Measurements from ENCODE around the gene PDGFC. TPM values are rescaled to one million over a fixed set of nuclear protein-coding genes. Genes with fewer than 3 reads are reported as not detected.

PDGFC gene
- total RNA-seq, 1 experiment from 2014 or later: 4.5 TPM

DNA sequence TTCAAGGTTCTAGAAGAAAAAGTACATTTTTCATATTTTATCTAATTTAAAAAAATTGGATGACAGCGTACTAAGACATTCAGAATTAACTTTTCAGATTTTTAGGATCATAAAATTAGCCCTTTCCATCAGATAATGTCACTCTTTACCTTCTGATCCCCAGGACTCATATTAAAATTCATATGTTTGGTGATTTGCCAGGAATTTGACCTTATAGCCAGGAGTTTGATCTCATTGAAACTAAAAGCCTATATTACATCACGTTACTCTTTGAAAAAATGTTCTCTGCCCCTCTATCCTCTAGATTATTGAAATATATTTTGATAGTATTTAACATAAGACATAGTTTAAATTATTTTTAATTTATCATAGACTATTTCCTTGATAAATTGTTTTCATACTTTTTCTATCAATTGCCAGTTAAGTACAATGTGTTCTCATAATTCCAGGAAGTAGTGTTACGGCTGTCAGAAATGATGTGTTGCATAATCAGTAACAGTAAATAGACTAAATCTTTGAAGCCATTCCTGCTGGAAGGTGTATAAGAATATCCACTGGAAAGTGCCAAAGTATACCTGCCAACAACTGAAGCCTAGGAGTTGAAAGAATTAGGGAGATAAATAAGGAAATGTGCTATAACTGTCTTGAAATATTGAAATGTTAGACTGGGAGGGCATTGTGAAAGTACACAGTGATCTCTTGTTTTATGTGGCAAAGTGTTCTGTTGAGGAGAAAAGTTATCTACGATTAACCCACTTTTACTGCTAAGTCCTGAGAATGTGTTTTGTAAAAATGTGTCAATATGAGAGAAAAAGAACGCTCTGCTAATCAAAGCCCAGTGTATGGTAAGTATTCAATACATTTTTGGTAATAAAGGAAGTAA, 32.9 kb upstream of the PDGFC start:
- H3K9ac ChIP-seq (ENCODE audit: extremely low read depth, insufficient read length, low read length): no peak overlapping the region
- H3K18ac ChIP-seq (ENCODE audit: insufficient read length, low read depth, low read length): no peak overlapping the region
- no peaks in the 10 kb centered on the region for H3K23me2 ChIP-seq (ENCODE audit: insufficient read length, low read depth, low read length, poor library complexity, severe bottlenecking)
- H4K20me1 ChIP-seq (ENCODE audit: control insufficient read depth, insufficient read depth, insufficient read length): no peaks in the 10 kb centered on the region
- Mint-ChIP-seq H3K4me1 (peaks cover 0 to 3% of the 10 kb centered on the region in 2 experiments; a peak in 2 of 4 replicates), H3K27ac (no peak overlapping the region), H3K36me3 (ENCODE audit: insufficient read depth in 1 of 3, low read depth in 3 of 3) (no peaks in the 10 kb centered on the region), H3K4me3 (no peak overlapping the region), H3K27me3 (ENCODE audit: low read depth) (no peaks in the 10 kb centered on the region), H3K9me3 (no peaks in the 10 kb centered on the region)
- H2BK20ac ChIP-seq (ENCODE audit: low read depth, low read length, poor library complexity, severe bottlenecking): no peak overlapping the region
- WGBS (ENCODE audit: extremely low coverage, insufficient read length, low lambda C conversion rate): no CpG with 5 or more reads among the region's 5 CpGs
- H3T11ph ChIP-seq (ENCODE audit: low read length): no peak overlapping the region
- H3K56ac ChIP-seq (ENCODE audit: insufficient read length, low read depth, low read length): no peak overlapping the region
- H2AK5ac ChIP-seq (ENCODE audit: insufficient read length, low read length): no peak overlapping the region
- H3K4me1 ChIP-seq (ENCODE audit: insufficient read depth, low read length): no peaks in the 10 kb centered on the region
- no peak overlapping the region for H2BK120ac ChIP-seq (ENCODE audit: low read depth, low read length, poor library complexity, severe bottlenecking)
- no peak overlapping the region for H2BK15ac ChIP-seq (ENCODE audit: low read depth, low read length)
- H3K14ac ChIP-seq (ENCODE audit: insufficient read depth, low read length): no peak overlapping the region
- H4K8ac ChIP-seq (replicated peaks; ENCODE audit: insufficient read length, low read depth, low read length): no peak overlapping the region
- H3K9me3 ChIP-seq (ENCODE audit: control insufficient read depth, low read depth, low read length): no peaks in the 10 kb centered on the region
- no peak overlapping the region for H4K5ac ChIP-seq (ENCODE audit: insufficient read length, low read depth, low read length)
- H3K4me2 ChIP-seq (ENCODE audit: insufficient read depth, insufficient read length, low read length): no peak overlapping the region
- H3K27me3 ChIP-seq (ENCODE audit: insufficient read depth, low read length): no peaks in the 10 kb centered on the region
- TF ChIP-seq, protein P1, sequence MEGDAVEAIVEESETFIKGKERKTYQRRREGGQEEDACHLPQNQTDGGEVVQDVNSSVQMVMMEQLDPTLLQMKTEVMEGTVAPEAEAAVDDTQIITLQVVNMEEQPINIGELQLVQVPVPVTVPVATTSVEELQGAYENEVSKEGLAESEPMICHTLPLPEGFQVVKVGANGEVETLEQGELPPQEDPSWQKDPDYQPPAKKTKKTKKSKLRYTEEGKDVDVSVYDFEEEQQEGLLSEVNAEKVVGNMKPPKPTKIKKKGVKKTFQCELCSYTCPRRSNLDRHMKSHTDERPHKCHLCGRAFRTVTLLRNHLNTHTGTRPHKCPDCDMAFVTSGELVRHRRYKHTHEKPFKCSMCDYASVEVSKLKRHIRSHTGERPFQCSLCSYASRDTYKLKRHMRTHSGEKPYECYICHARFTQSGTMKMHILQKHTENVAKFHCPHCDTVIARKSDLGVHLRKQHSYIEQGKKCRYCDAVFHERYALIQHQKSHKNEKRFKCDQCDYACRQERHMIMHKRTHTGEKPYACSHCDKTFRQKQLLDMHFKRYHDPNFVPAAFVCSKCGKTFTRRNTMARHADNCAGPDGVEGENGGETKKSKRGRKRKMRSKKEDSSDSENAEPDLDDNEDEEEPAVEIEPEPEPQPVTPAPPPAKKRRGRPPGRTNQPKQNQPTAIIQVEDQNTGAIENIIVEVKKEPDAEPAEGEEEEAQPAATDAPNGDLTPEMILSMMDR (conservative IDR thresholded peaks at IDR 0.05): no peak
- H2BK5ac ChIP-seq (ENCODE audit: insufficient read length, low read length): no peak overlapping the region
- H3K79me2 ChIP-seq (ENCODE audit: insufficient read depth, low read length): no peaks in the 10 kb centered on the region
- no peak overlapping the region for H2BK12ac ChIP-seq (ENCODE audit: insufficient read length, low read depth, low read length)
- H4K91ac ChIP-seq (ENCODE audit: insufficient read length, low read depth, low read length): no peak overlapping the region
- no peak overlapping the region for H3K23ac ChIP-seq (ENCODE audit: insufficient read length, low read depth, low read length)
- no peak overlapping the region for H3K4ac ChIP-seq (ENCODE audit: low read depth, low read length)
- H3K79me1 ChIP-seq (ENCODE audit: insufficient read depth, low read depth, low read length, poor library complexity, severe bottlenecking): no peaks in the 10 kb centered on the region
- no peak for DNase-seq
- no peak overlapping the region for H3K27ac ChIP-seq (ENCODE audit: insufficient read length, low read depth, low read length)
- no peak overlapping the region for H2AFZ ChIP-seq (ENCODE audit: low read length)
